Ascending aorta (tissue), 2 donors: Measurements from ENCODE around the gene AACS. TPM values are rescaled to one million over a fixed set of nuclear protein-coding genes. Genes with fewer than 3 reads are reported as not detected.

Experiments used
- DNase-seq, 2 donors: peaks; one replicate each; pipeline ENCODE4 v3.0.0-alpha.2; 2019; ENCODE audit warnings: low spot score in 2 of 2
- H3K27ac ChIP-seq, 2 donors: fragments of 200-600 bp; sonication (generic); one replicate each; pipeline ENCODE4 v1.5.1; 2016 to 2017; ENCODE audit warnings: mild to moderate bottlenecking in 1 of 2
- H3K27me3 ChIP-seq: fragments of 200-600 bp; sonication (generic); one replicate; pipeline ENCODE4 v1.5.1; 2017
- H3K36me3 ChIP-seq, 2 donors: fragments of 200-600 bp; sonication (generic); one replicate each; pipeline ENCODE4 v1.5.1; 2016
- H3K4me1 ChIP-seq, 2 donors: fragments of 200-600 bp; sonication (generic); one replicate each; pipeline ENCODE4 v1.5.1; 2016 to 2017; ENCODE audit warnings: mild to moderate bottlenecking in 1 of 2
- H3K4me3 ChIP-seq, 2 donors: fragments of 200-600 bp; sonication (generic); one replicate each; pipeline ENCODE4 v1.5.1; 2016 to 2017; ENCODE audit warnings: mild to moderate bottlenecking in 1 of 2
- H3K9me3 ChIP-seq, 2 donors: fragments of 200-600 bp; sonication (generic); one replicate each; pipeline ENCODE4 v1.5.1; 2016
- intact Hi-C: fragments of 100-400 bp; cut with DNase I; formaldehyde crosslinking; loops from one replicate; pipeline ENCODE4 v1.15.1; 2023
- total RNA-seq: library from RNA; depleted of rRNA; stranded (reverse); fragments of >200 nt; gene quantifications from one replicate; pipeline ENCODE4 v1.1.0, GENCODE V29; 2016
- TF ChIP-seq, protein P1 (sequence below), 3 experiments: fragments of 200-600 bp in 2 of 3; fragments of 450-650 bp in 1 of 3; sonication (generic) in 2 of 3; IDR thresholded peaks; one replicate each; pipeline ENCODE4 v1.5.1; 2016 to 2019; ENCODE audit warnings: antibody characterized with exemption in 3 of 3, mild to moderate bottlenecking in 1 of 3, moderate library complexity in 1 of 3

AACS gene
- total RNA-seq, 1 donor from 2014 or later, result 7.0 TPM

DNA sequence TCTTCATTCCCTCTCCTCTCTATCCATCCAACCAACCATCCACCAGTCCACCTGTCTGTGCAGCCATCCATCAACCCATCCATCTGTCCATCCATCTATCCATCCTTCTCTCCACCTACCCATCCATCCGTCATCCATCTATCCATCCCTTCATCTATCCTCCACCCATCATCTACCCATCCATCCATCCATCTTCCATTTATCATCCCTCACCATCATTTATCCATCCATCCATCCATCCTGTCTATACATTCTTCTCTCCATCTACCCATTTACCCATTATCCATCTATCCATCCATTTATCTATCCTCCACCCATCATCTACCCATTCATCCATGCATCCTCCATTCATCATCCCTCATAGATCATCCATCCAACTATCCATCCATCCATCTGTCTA is 24.4 kb downstream of the AACS start:
- DNase-seq, result no peak
- TF ChIP-seq, protein P1, sequence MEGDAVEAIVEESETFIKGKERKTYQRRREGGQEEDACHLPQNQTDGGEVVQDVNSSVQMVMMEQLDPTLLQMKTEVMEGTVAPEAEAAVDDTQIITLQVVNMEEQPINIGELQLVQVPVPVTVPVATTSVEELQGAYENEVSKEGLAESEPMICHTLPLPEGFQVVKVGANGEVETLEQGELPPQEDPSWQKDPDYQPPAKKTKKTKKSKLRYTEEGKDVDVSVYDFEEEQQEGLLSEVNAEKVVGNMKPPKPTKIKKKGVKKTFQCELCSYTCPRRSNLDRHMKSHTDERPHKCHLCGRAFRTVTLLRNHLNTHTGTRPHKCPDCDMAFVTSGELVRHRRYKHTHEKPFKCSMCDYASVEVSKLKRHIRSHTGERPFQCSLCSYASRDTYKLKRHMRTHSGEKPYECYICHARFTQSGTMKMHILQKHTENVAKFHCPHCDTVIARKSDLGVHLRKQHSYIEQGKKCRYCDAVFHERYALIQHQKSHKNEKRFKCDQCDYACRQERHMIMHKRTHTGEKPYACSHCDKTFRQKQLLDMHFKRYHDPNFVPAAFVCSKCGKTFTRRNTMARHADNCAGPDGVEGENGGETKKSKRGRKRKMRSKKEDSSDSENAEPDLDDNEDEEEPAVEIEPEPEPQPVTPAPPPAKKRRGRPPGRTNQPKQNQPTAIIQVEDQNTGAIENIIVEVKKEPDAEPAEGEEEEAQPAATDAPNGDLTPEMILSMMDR (IDR thresholded peaks at IDR 0.05), result no peak
- H3K36me3 ChIP-seq, result peaks cover 21 to 62% of the 10 kb centered on the region in 2 donors
- intact Hi-C loops, result no loop called here
- no peaks in the 10 kb centered on the region for H3K9me3 ChIP-seq
- no peaks in the 10 kb centered on the region for H3K4me1 ChIP-seq
- no peaks in the 10 kb centered on the region for H3K27me3 ChIP-seq
- no peak overlapping the region for H3K27ac ChIP-seq
- H3K4me3 ChIP-seq, result no peak overlapping the region

DNA sequence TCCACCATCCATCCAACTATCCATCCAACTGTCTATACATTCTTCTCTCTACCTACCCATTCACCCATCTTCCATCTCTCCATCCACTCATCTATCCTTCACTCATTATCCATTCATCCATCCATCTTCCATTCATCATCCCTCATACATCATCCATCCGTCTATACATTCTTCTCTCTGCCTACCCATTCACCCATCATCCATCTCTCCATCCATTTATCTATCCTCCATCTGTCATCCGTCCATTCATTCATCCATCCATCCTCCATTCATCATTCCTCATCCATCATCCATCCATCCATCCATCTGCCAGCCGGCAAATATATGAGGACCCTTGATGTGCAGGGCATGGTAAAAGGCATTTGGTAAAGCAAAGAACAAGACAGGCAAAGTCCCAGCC is 25.2 kb downstream of the AACS start:
- Histone ChIP-seq H3K36me3 (peaks cover 21 to 54% of the 10 kb centered on the region in 2 donors), H3K27me3 (no peaks in the 10 kb centered on the region), H3K4me1 (no peaks in the 10 kb centered on the region), H3K27ac (no peak overlapping the region), H3K9me3 (no peaks in the 10 kb centered on the region), H3K4me3 (no peak overlapping the region)
- TF ChIP-seq, protein P1 (IDR thresholded peaks at IDR 0.05), result no peak
- no peak for DNase-seq
- intact Hi-C loops, result no loop called here

DNA sequence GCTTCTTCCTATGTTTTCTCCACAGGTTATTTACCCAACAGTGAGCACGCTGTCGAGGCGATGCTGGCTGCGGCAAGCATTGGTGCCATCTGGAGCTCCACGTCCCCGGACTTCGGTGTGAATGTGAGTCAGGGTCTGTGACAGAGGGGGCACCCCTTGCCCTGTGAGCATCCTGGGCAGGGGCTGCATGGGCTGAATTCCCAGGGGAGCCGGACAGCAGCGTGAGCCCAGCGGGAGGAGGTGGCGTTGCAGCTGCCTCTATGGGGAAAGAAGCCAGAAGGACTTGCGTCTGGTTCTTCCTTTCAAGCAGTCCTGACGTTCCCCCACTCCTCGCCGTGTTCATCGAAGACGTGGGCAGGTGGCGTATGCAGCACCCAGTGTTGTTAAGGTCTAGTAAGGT is 26.2 kb downstream of the AACS start:
- Histone ChIP-seq H3K27ac (no peak overlapping the region), H3K9me3 (no peaks in the 10 kb centered on the region), H3K36me3 (peaks cover 21 to 52% of the 10 kb centered on the region in 2 donors), H3K4me1 (no peaks in the 10 kb centered on the region), H3K27me3 (no peaks in the 10 kb centered on the region), H3K4me3 (no peak overlapping the region)
- TF ChIP-seq, protein P1 (IDR thresholded peaks at IDR 0.05), result no peak
- intact Hi-C loops, result no loop called here
- DNase-seq, result no peak

DNA sequence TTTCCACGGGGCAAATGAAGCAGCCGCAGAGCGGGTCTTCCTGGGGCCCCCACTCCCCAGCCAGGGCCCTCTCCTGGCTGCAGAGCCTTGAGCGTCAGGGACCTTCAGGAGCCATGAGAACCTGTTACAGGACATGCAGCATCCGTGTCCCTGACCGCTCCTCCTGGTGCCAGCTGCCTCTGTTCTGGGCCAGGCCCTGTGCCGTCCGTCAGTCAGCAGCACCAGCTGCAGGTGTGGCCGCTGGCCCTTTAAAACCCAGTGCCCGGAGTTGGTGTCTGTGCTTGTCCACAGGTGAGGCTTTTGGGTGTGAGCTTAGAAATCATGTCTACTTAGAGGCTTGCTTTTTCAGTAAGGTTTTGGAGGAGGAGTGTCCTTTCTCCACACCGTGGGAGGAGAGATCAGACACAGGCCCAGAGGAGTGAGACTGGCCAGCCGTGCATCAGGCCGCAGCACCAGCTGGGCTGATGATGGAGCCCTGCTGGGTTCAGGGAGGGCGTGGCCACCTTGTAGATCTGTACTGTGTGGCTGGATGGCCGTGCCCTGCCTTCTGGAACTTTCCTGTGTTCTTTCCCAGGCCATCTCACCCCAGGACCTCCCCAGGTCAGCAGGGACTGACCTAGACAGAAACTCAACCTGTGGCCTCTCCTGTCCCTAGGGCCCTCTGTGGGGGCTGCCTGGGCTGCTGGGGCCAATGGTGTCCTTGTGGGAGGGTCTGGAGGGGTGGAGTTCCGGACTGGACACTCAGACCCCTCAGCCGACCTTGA is 27.1 kb downstream of the AACS start:
- no peaks in the 10 kb centered on the region for H3K9me3 ChIP-seq
- no peaks in the 10 kb centered on the region for H3K4me1 ChIP-seq
- DNase-seq, result no peak
- no peaks in the 10 kb centered on the region for H3K27me3 ChIP-seq
- TF ChIP-seq, protein P1 (IDR thresholded peaks at IDR 0.05), result no peak
- no peak overlapping the region for H3K27ac ChIP-seq
- no peak overlapping the region for H3K4me3 ChIP-seq
- peaks cover 21 to 44% of the 10 kb centered on the region in 2 donors for H3K36me3 ChIP-seq
- intact Hi-C loops, result no loop called here

DNA sequence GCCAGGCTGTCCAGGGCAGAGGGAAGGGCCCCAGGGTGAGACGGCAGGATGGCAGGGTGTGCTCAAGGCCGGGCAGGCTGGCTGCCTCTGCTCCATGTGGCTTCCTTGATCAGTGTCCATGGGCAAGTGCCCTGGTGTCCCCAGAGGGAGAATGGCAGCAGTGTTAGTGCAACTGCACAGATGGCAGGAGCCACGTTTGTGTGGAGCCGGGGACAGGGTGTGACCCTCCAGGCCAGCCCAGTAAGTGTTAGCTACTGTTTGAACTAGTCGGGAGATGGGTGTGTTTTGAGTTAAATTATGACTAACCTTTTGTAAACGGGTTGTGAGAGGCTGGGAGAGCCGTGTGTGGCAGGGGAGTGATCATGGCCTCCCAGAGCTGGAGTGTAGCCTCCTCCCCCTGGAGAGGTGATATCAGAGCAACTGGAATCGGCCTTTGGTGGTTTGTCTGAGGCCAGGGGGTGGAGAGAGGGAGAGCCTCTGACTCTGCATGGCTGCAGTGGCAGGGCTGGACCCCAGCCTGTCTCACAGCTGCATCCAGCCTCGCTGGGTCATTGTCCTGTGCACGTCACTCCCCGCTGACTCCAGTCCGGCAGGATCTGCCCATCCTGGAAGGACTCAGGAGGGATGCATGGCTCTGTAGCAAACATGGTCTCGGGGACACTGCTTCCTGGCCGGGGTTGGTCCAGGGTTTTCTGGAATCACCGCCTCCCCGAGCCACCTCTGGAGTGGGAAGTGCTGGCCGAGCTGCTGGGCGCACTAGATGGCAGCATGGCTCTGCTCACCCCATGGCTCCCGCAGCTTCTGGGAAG is 27.8 kb downstream of the AACS start:
- TF ChIP-seq, protein P1 (IDR thresholded peaks at IDR 0.05), result no peak
- Histone ChIP-seq H3K36me3 (peaks cover 21 to 38% of the 10 kb centered on the region in 2 donors), H3K9me3 (no peaks in the 10 kb centered on the region), H3K27ac (no peak overlapping the region), H3K4me3 (no peak overlapping the region), H3K4me1 (no peaks in the 10 kb centered on the region), H3K27me3 (no peaks in the 10 kb centered on the region)
- DNase-seq, result no peak
- intact Hi-C loops, result no loop called here
